OCI-LY3 (cell line): ENCODE data around the gene RPS18.

ENCODE experiments used
- H2AFZ ChIP-seq: fragments of 200-600, 300-600 bp; shearing (Covaris generic); 2 replicates; pipeline ENCODE4 v1.6.0; 2014; ENCODE audit warnings: antibody characterized with exemption, low read depth, low read length
- H3K27ac ChIP-seq: fragments of 200-600, 300-600 bp; sonication (generic); 2 replicates; pipeline ENCODE4 v1.5.1; 2014; ENCODE audit warnings: mild to moderate bottlenecking, low read length, moderate library complexity, mixed read lengths
- H3K27me3 ChIP-seq: fragments of 200-600, 300-600 bp; sonication (generic); 2 replicates; pipeline ENCODE4 v1.6.1; 2014; ENCODE audit warnings: low read depth, low read length, mixed read lengths
- H3K36me3 ChIP-seq: fragments of 200-600, 300-600 bp; sonication (generic); replicated peaks from 2 replicates; pipeline ENCODE3; 2014; ENCODE audit warnings: low read depth, low read length, mixed read lengths
- H3K4me1 ChIP-seq: fragments of 300-600, 200-600 bp; sonication (generic); 2 replicates; pipeline ENCODE4 v1.6.1; 2014; ENCODE audit warnings: low read length, mixed read lengths
- H3K4me2 ChIP-seq: fragments of 200-600, 300-600 bp; sonication (generic); 2 replicates; pipeline ENCODE4 v1.6.1; 2014; ENCODE audit warnings: low read length, mixed read lengths
- H3K4me3 ChIP-seq: fragments of 300-600, 200-600 bp; sonication (generic); 2 replicates; pipeline ENCODE4 v1.5.1; 2014; ENCODE audit warnings: antibody characterized with exemption, mild to moderate bottlenecking, low read length, moderate library complexity
- H3K79me2 ChIP-seq: fragments of 300-600, 200-600 bp; shearing (Covaris generic); 2 replicates; pipeline ENCODE4 v1.6.1; 2014; ENCODE audit warnings: mild to moderate bottlenecking, low read length, mixed read lengths
- H3K9ac ChIP-seq: fragments of 300-600, 200-600 bp; shearing (Covaris generic); 2 replicates; pipeline ENCODE4 v1.6.0; 2014; ENCODE audit warnings: mild to moderate bottlenecking, low read length, moderate library complexity
- H3K9me3 ChIP-seq: fragments of 200-600, 300-600 bp; shearing (Covaris generic); 2 replicates; pipeline ENCODE4 v1.6.1; 2014; ENCODE audit warnings: low read length, mixed read lengths; ENCODE audit not compliant: insufficient read depth
- H4K20me1 ChIP-seq: fragments of 200-600, 300-600 bp; sonication (generic); 2 replicates; pipeline ENCODE4 v1.6.1; 2016; ENCODE audit warnings: low read length, mixed read lengths; ENCODE audit not compliant: insufficient read depth
- EZH2phosphoT487 ChIP-seq: fragments of 200-600 bp; shearing (Covaris generic); IDR thresholded peaks from 2 replicates; pipeline ENCODE4 v1.6.1; 2018; ENCODE audit warnings: antibody characterized with exemption, mixed run types, low read depth
- TF ChIP-seq, protein P1 (sequence below): fragments of 200-600, 300-600 bp; sonication (generic); IDR thresholded peaks from 2 replicates; pipeline ENCODE4 v1.5.1; 2014; ENCODE audit warnings: antibody characterized with exemption, low read length, low read depth

The RPS18 gene

DNA sequence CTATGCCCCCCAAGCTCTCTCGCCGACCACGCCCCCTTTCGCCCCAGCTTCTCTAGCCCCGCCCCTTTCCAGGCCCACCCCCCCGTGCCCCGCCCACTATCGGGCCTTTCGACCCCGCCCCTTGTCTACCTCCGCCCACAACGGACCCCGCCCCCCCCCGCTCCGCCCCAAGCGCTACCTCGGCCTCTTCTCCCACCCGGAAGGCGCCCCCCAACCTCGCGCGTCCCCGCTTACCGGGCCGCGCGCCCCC is 45.5 kb downstream of the RPS18 start:
- peaks cover 49% of the 10 kb centered on the region for H3K79me2 ChIP-seq
- peak overlapping the region; percentile 73 for H3K27ac ChIP-seq

DNA sequence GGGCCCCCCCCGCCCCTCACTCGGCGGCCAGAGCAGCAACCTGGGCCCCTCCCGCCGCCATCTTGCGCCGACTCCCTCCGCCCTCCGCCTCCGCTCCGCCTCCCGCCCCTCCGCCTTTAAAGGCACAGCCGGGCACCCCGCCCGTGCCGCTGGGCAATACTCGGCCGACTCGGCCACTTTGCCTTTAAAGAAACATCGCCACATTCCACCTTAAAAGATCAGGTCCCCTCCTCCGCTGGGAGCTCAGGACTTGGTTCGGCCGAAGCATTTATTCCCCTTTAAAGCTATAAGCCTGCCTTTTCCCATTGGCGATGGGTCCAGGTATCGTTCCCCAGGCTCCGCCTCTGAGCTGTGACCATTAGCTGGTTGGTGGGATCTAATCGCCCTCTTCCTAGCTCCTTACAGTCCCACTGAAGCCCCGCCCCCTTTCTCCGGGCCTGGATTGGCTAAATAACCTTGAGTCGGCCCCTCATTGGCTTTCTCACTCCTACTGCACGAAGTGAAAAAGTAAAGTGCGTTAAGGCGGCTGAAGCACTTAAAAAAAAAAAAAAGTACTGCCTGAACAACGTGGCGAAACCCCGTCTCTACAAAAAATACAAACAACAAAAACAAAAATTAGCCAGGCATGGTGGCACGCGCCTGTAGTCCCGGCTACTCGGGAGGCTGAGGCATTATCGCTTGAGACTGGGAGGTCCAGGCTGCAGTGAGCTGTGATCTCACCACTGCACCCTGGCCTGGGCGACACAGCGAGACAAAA is 46.0 kb downstream of the RPS18 start, which contains the start of gene ZBTB22:
ZBTB22 (minus strand) TSS at position 76 of the 757 bp plus-strand sequence. CDS start 828 bp downstream, outside the sequence.
- H3K27ac ChIP-seq = peak within 1 kb of the TSS; percentile 73
- H2AFZ ChIP-seq = no peak within 1 kb of the TSS
- peak within 1 kb of the TSS; percentile 91 for H3K4me3 ChIP-seq
- H3K9me3 ChIP-seq = no peaks in the 10 kb centered on the region
- H3K4me2 ChIP-seq = peak within 1 kb of the TSS; percentile 76
- peaks cover 48% of the 10 kb centered on the region for H3K79me2 ChIP-seq
- H3K27me3 ChIP-seq = no peaks in the 10 kb centered on the region
- peaks cover 34% of the 10 kb centered on the region for H3K36me3 ChIP-seq
- H4K20me1 ChIP-seq = no peaks in the 10 kb centered on the region
- H3K9ac ChIP-seq = peak within 1 kb of the TSS; percentile 65
- peaks cover 39% of the 10 kb centered on the region for H3K4me1 ChIP-seq
- no peak for TF ChIP-seq EZH2phosphoT487
- TF ChIP-seq, protein P1, sequence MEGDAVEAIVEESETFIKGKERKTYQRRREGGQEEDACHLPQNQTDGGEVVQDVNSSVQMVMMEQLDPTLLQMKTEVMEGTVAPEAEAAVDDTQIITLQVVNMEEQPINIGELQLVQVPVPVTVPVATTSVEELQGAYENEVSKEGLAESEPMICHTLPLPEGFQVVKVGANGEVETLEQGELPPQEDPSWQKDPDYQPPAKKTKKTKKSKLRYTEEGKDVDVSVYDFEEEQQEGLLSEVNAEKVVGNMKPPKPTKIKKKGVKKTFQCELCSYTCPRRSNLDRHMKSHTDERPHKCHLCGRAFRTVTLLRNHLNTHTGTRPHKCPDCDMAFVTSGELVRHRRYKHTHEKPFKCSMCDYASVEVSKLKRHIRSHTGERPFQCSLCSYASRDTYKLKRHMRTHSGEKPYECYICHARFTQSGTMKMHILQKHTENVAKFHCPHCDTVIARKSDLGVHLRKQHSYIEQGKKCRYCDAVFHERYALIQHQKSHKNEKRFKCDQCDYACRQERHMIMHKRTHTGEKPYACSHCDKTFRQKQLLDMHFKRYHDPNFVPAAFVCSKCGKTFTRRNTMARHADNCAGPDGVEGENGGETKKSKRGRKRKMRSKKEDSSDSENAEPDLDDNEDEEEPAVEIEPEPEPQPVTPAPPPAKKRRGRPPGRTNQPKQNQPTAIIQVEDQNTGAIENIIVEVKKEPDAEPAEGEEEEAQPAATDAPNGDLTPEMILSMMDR = no peak

More for the DNA sequence above, 45.5 kb downstream of the RPS18 start:
- Histone ChIP-seq H3K27me3 (no peaks in the 10 kb centered on the region), H3K4me1 (peaks cover 39% of the 10 kb centered on the region), H3K4me2 (peak overlapping the region; percentile 66), H3K9ac (peak overlapping the region; percentile 65; the same call in 1 of the 2 replicates), H4K20me1 (peaks cover 3% of the 10 kb centered on the region), H2AFZ (no peak overlapping the region), H3K36me3 (peaks cover 37% of the 10 kb centered on the region), H3K4me3 (peak overlapping the region; percentile 91), H3K9me3 (no peaks in the 10 kb centered on the region)
- TF ChIP-seq EZH2phosphoT487 = no peak
- TF ChIP-seq, protein P1 = no peak

DNA sequence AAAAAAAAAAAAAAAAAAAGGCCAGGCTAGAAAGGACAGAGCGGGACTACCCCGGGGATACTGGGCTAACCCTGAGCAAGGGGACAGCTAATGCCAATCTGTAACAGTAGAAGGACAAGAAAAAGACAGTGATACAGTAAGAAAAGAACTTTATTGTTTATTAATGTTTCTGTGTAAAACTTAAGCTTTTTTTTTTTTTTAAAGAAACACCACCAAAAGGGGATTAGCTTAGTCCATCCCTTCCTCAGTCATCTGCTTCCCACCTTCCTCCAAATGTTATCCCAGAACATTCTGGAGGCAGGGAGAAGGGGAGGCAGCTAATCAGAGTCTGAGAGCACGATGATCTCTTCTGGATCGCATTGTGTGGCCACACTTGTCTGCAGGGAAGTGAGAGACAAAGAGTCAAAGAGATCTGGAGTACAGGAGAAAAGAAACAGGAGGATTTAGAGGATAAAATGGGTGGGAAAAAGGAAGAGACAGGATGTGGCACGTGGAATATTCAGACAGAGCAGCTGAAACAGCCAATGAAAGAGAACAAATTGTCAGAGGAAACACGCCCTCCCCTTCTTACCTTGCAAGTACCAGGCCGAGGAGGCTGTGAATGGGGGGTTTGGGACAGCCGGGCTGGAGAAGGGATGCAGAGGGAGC is 46.7 kb downstream of the RPS18 start:
- H2AFZ ChIP-seq = no peak overlapping the region
- no peaks in the 10 kb centered on the region for H4K20me1 ChIP-seq
- H3K27me3 ChIP-seq = no peaks in the 10 kb centered on the region
- H3K79me2 ChIP-seq = peaks cover 46% of the 10 kb centered on the region
- H3K36me3 ChIP-seq = peaks cover 30% of the 10 kb centered on the region
- TF ChIP-seq, protein P1 = no peak
- TF ChIP-seq EZH2phosphoT487 = no peak
- H3K4me3 ChIP-seq = peak overlapping the region; percentile 91
- H3K27ac ChIP-seq = peak overlapping the region; percentile 73
- peaks cover 39% of the 10 kb centered on the region for H3K4me1 ChIP-seq
- peak overlapping the region; percentile 76 for H3K4me2 ChIP-seq
- H3K9ac ChIP-seq = no peak overlapping the region
- no peaks in the 10 kb centered on the region for H3K9me3 ChIP-seq

DNA sequence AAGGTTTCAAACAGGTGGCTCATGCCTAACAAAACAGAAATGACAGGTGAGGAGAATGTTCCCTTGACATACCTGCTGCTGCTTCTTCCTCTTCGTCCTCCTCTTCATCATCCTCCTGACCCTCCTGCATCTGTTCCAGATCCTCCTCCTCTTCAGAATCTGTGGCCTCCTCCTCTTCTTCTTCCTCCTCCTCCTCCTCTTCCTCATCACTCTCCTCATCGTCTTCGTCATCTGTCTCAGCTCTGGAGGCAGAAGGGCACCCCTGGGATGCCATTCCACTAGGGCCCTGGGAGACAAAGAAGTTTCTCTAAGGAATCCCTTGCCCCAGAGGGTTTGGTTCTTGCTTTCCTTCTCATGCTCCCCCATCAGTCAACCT is 48.1 kb downstream of the RPS18 start:
- H2AFZ ChIP-seq = no peak overlapping the region
- peaks cover 30% of the 10 kb centered on the region for H3K36me3 ChIP-seq
- H3K79me2 ChIP-seq = peaks cover 40% of the 10 kb centered on the region
- no peak overlapping the region for H3K9ac ChIP-seq
- no peak overlapping the region for H3K4me3 ChIP-seq
- H3K9me3 ChIP-seq = no peaks in the 10 kb centered on the region
- no peak for TF ChIP-seq EZH2phosphoT487
- TF ChIP-seq, protein P1 = no peak
- no peak overlapping the region for H3K4me2 ChIP-seq
- no peak overlapping the region for H3K27ac ChIP-seq
- H3K4me1 ChIP-seq = peaks cover 33% of the 10 kb centered on the region
- no peaks in the 10 kb centered on the region for H4K20me1 ChIP-seq
- no peaks in the 10 kb centered on the region for H3K27me3 ChIP-seq
